Fibroblast of villous mesenchyme (primary cell): Measurements from ENCODE around the gene IL18RAP. TPM values are rescaled to one million over a fixed set of nuclear protein-coding genes. Genes with fewer than 3 reads are reported as not detected.

ENCODE experiments used
- DNase-seq: peaks from one replicate; pipeline ENCODE4 v3.0.0-alpha.2; 2010; ENCODE audit warnings: low read depth
- H3K4me3 ChIP-seq: 2 replicates; pipeline ENCODE4 v1.5.1; 2011; ENCODE audit warnings: low read depth, mild to moderate bottlenecking, low read length
- CTCF ChIP-seq: IDR thresholded peaks from 2 replicates; pipeline ENCODE4 v1.5.1; 2012; ENCODE audit warnings: low read depth, mild to moderate bottlenecking, low read length; ENCODE audit not compliant: insufficient read depth
- total RNA-seq: library from RNA; depleted of rRNA; stranded (reverse); fragments of >200 nt; gene quantifications from 2 replicates; pipeline ENCODE4 v1.2.3, GENCODE V29; 2012

The IL18RAP gene
- total RNA-seq, 1 donor, result not detected

GRCh38 chr2:102387763-102388546 is 35.0 kb upstream of the IL18RAP start:
- no peak for DNase-seq
- TF ChIP-seq CTCF, result no peak
- H3K4me3 ChIP-seq, result no peak overlapping the region

- no peak for DNase-seq
- H3K4me3 ChIP-seq, result no peak overlapping the region
- no peak for TF ChIP-seq CTCF
Measured at GRCh38 chr2:102391565-102391964, 31.4 kb upstream of the IL18RAP start.

GRCh38 chr2:102392096-102392495 is 30.9 kb upstream of the IL18RAP start:
- no peak for TF ChIP-seq CTCF
- H3K4me3 ChIP-seq, result no peak overlapping the region
- DNase-seq, result no peak

GRCh38 chr2:102392942-102393341 is 30.0 kb upstream of the IL18RAP start:
- no peak for TF ChIP-seq CTCF
- no peak for DNase-seq
- no peak overlapping the region for H3K4me3 ChIP-seq

GRCh38 chr2:102396012-102396411 is 26.9 kb upstream of the IL18RAP start:
- no peak overlapping the region for H3K4me3 ChIP-seq
- DNase-seq, result no peak
- no peak for TF ChIP-seq CTCF

GRCh38 chr2:102397209-102397608 is 25.8 kb upstream of the IL18RAP start:
- no peak overlapping the region for H3K4me3 ChIP-seq
- TF ChIP-seq CTCF, result no peak

More at GRCh38 chr2:102397209-102397608, 25.8 kb upstream of the IL18RAP start:
- no peak for DNase-seq
